Prostate gland (tissue), 2 donors: ENCODE measurements around the gene CFAP92.

ENCODE experiments used
- CTCF ChIP-seq, 4 experiments: fragments of 200-600 bp in 2 of 4; fragments of 450-650 bp in 2 of 4; sonication (generic) in 2 of 4; IDR thresholded peaks; 1 replicate in 3 of 4; 2 replicates in 1 of 4; pipeline ENCODE4 v1.5.1; 2016 to 2019; ENCODE audit warnings: antibody characterized with exemption in 4 of 4, mild to moderate bottlenecking in 2 of 4, moderate library complexity in 2 of 4
- POLR2A ChIP-seq: fragments of 450-650 bp; IDR thresholded peaks from one replicate; pipeline ENCODE4 v1.6.1; 2016; ENCODE audit warnings: antibody characterized with exemption, mild to moderate bottlenecking
- POLR2AphosphoS5 ChIP-seq: sonication (generic); formaldehyde crosslinking; IDR thresholded peaks from one replicate; pipeline ENCODE4 v1.6.1; 2017; ENCODE audit warnings: antibody characterized with exemption

GRCh38 chr3:129040039-129040336 is 46.1 kb upstream of the CFAP92 start:
- TF ChIP-seq CTCF (IDR thresholded peaks at IDR 0.05), result no peak
- no peak for TF ChIP-seq POLR2A
- no peak for TF ChIP-seq POLR2AphosphoS5
